ENCODE data around the gene GOSR2.

The GOSR2 gene

GRCh38 chr17:46989637-46990431 lies 66.9 kb downstream of the GOSR2 start:
- H3K4me1 ChIP-seq (ENCODE audit: control insufficient read depth, insufficient read depth, low read length, poor library complexity, severe bottlenecking), result no peaks in the 10 kb centered on the region
- no peak overlapping the region for H3K4me3 ChIP-seq (ENCODE audit: extremely low read depth, insufficient read depth, low read length, poor library complexity, severe bottlenecking)
- no peak overlapping the region for H3K27ac ChIP-seq (ENCODE audit: low read depth, low read length, severe bottlenecking)
- no peaks in the 10 kb centered on the region for H3K9me3 ChIP-seq (ENCODE audit: control insufficient read depth, low read length)
- WGBS, 2 experiments (ENCODE audit: insufficient coverage in 2 of 2), result 79 to 85% methylated on average over 7 to 8 of the region's 11 CpGs
- H3K36me3 ChIP-seq (ENCODE audit: control insufficient read depth, insufficient read depth, low read length), result no peaks in the 10 kb centered on the region

- Histone ChIP-seq H3K27ac (ENCODE audit: low read depth, low read length, severe bottlenecking) (no peak overlapping the region), H3K4me1 (ENCODE audit: control insufficient read depth, insufficient read depth, low read length, poor library complexity, severe bottlenecking) (no peaks in the 10 kb centered on the region), H3K36me3 (ENCODE audit: control insufficient read depth, insufficient read depth, low read length) (no peaks in the 10 kb centered on the region), H3K4me3 (ENCODE audit: extremely low read depth, insufficient read depth, low read length, poor library complexity, severe bottlenecking) (no peak overlapping the region), H3K9me3 (ENCODE audit: control insufficient read depth, low read length) (no peaks in the 10 kb centered on the region)
- 86% methylated on average over 1 of the region's 1 CpG; no CpG with 5 or more reads in 1 of the 2 experiments for WGBS, 2 experiments (ENCODE audit: insufficient coverage in 2 of 2)
These were observed 68.7 kb downstream of the GOSR2 start for GRCh38 chr17:46991617-46992016.

All from mesodermal cell (in vitro differentiated cells).